SK-N-SH treated with all-trans-retinoic acid at 6 μM for 48 hours (cell line): ENCODE measurements around the gene RPGRIP1.

Source experiments
- CREB5 ChIP-seq: fragments of 250-450 bp; sonication (Bioruptor Pico); IDR thresholded peaks from 2 replicates; pipeline ENCODE4 v1.5.1; 2020; ENCODE audit warnings: low read depth, mild to moderate bottlenecking, moderate library complexity
- CSDC2 ChIP-seq: fragments of 250-450 bp; sonication (Bioruptor Pico); IDR thresholded peaks from 2 replicates; pipeline ENCODE4 v1.5.0; 2020; ENCODE audit warnings: mild to moderate bottlenecking, moderate library complexity
- GLIS3 ChIP-seq: fragments of 250-450 bp; sonication (Bioruptor Pico); IDR thresholded peaks from 2 replicates; pipeline ENCODE4 v1.5.0; 2020; ENCODE audit warnings: mild to moderate bottlenecking, moderate library complexity
- ISL1 ChIP-seq: fragments of 250-450 bp; sonication (Bioruptor Pico); IDR thresholded peaks from 2 replicates; pipeline ENCODE4 v2.1.2; 2022; ENCODE audit warnings: mild to moderate bottlenecking, moderate library complexity
- PATZ1 ChIP-seq: fragments of 250-450 bp; sonication (Bioruptor Pico); IDR thresholded peaks from 2 replicates; pipeline ENCODE4 v1.8.0; 2020; ENCODE audit warnings: mild to moderate bottlenecking, moderate library complexity, borderline replicate concordance
- POU6F1 ChIP-seq: fragments of 250-450 bp; sonication (Bioruptor Pico); IDR thresholded peaks from 2 replicates; pipeline ENCODE4 v1.8.0; 2021; ENCODE audit warnings: low read depth, mild to moderate bottlenecking, moderate library complexity, borderline replicate concordance
- PPARA ChIP-seq: fragments of 250-450 bp; sonication (Bioruptor Pico); IDR thresholded peaks from 2 replicates; pipeline ENCODE4 v1.5.0; 2020; ENCODE audit warnings: mild to moderate bottlenecking, borderline replicate concordance
- RARB ChIP-seq: fragments of 250-450 bp; sonication (Bioruptor Pico); IDR thresholded peaks from 2 replicates; pipeline ENCODE4 v1.8.0; 2021; ENCODE audit warnings: mild to moderate bottlenecking, moderate library complexity
- SNAI2 ChIP-seq: fragments of 250-450 bp; sonication (Bioruptor Pico); IDR thresholded peaks from 2 replicates; pipeline ENCODE4 v1.5.0; 2020; ENCODE audit warnings: mild to moderate bottlenecking, moderate library complexity
- TOX ChIP-seq: fragments of 250-450 bp; sonication (Bioruptor Pico); IDR thresholded peaks from 2 replicates; pipeline ENCODE4 v1.8.0; 2021; ENCODE audit warnings: mild to moderate bottlenecking, moderate library complexity, borderline replicate concordance
- TSHZ2 ChIP-seq: fragments of 250-450 bp; sonication (Bioruptor Pico); IDR thresholded peaks from 2 replicates; pipeline ENCODE4 v1.5.0; 2020; ENCODE audit warnings: mild to moderate bottlenecking, moderate library complexity
- ZFP3 ChIP-seq: fragments of 250-450 bp; sonication (Bioruptor Pico); IDR thresholded peaks from 2 replicates; pipeline ENCODE4 v1.5.0; 2020; ENCODE audit warnings: mild to moderate bottlenecking, moderate library complexity
- ZNF565 ChIP-seq: fragments of 450-650 bp; formaldehyde crosslinking; conservative IDR thresholded peaks from 2 replicates; pipeline ENCODE4 v1.5.0; 2020; ENCODE audit warnings: low read depth, mild to moderate bottlenecking, moderate library complexity

- TF ChIP-seq ZNF565 (CRISPR knock-in tag) (no peak), PATZ1 (CRISPR knock-in tag) (no peak), CREB5 (CRISPR knock-in tag) (no peak), CSDC2 (CRISPR knock-in tag) (no peak), TOX (CRISPR knock-in tag) (no peak), ZFP3 (CRISPR knock-in tag) (no peak), TSHZ2 (no peak), PPARA (CRISPR knock-in tag) (no peak), SNAI2 (CRISPR knock-in tag) (no peak), POU6F1 (CRISPR knock-in tag) (no peak), GLIS3 (CRISPR knock-in tag) (no peak), RARB (CRISPR knock-in tag) (no peak), ISL1 (no peak)
Measured at GRCh38 chr14:21256539-21257393, 23.1 kb upstream of the RPGRIP1 start.
